ENCODE data around the gene NACC2.

The NACC2 gene

DNA sequence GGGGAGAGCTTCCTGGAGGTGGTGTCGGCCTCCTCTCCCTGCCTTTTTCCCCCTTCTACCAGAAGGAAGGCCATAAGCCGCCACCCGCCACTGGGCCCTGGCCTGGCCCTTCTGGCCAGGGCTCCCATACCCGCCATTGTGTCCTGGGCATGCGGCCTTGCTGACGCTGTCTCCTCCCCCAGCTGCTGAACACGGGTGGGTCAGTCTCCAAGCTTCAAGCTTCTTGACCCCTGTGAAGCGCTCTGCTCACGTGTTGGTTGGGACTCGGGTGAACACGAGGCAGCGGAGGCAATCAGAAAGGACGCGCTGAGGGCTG is 109.7 kb downstream of the NACC2 start:
- Histone ChIP-seq H2BK120ac (ENCODE audit: low read depth, low read length) (no peak overlapping the region), H3K56ac (ENCODE audit: low read length) (no peak overlapping the region), H3K23ac (ENCODE audit: low read length) (no peak overlapping the region), H3K4ac (ENCODE audit: low read depth, low read length) (no peak overlapping the region), H3K9ac (ENCODE audit: low read length) (no peak overlapping the region), H3K36me3 (ENCODE audit: control insufficient read depth, insufficient read depth, low read length) (no peaks in the 10 kb centered on the region), H3K4me3 (ENCODE audit: low read length) (no peak overlapping the region), H3K79me2 (ENCODE audit: control insufficient read depth, insufficient read depth, low read length) (no peaks in the 10 kb centered on the region), H3K18ac (ENCODE audit: low read length) (no peak overlapping the region), H3K4me2 (ENCODE audit: low read length) (no peak overlapping the region), H4K8ac (ENCODE audit: low read depth, low read length) (no peak overlapping the region), H2BK5ac (ENCODE audit: low read length) (no peak overlapping the region), H3K27ac (ENCODE audit: low read depth, low read length) (no peak overlapping the region), H4K5ac (ENCODE audit: low read length) (no peak overlapping the region), H3K79me1 (ENCODE audit: low read length) (no peaks in the 10 kb centered on the region), H3K27me3 (ENCODE audit: insufficient read depth, low read length, poor library complexity) (no peaks in the 10 kb centered on the region), H3K4me1 (ENCODE audit: control insufficient read depth, low read depth, low read length) (no peaks in the 10 kb centered on the region), H2BK15ac (replicated peaks; ENCODE audit: low read depth) (no peak overlapping the region), H2AK5ac (ENCODE audit: low read length) (no peak overlapping the region)
- WGBS (ENCODE audit: extremely low coverage, insufficient coverage, low lambda C conversion rate) = no CpG with 5 or more reads among the region's 14 CpGs
- DNase-seq = no peak

DNA sequence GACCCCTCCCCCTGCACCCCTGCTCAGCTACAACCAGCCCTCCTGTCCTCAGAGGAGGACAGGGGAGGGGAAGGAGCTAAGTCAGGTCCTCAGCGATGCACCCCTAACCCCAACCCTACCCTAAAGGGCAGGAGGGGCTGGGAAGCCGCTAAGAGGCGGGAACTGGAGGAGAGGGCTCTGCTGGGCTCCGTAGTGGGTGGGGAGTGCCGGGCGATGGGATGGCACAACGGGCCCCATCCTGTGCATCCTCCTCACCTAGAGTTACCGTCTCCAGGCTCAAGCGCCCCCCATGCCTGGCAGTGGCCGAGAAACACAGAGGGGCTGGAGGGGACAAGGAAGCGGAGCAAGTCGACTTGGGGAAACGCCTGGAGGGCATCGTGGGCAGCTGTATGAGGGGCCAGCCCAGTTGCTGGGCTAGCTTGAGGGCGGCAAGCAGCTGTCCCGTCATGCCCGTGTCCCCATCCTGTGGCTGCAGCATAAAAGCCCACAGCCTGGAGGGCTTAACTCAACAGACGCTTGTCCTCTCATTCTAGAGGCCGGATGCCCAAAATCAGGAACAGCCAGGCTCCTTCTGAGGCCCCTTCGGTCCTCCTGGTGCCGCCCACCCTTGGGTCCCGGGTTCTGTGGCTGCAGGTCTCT is 110.9 kb downstream of the NACC2 start:
- WGBS (ENCODE audit: extremely low coverage, insufficient coverage, low lambda C conversion rate) = no CpG with 5 or more reads among the region's 22 CpGs

DNA sequence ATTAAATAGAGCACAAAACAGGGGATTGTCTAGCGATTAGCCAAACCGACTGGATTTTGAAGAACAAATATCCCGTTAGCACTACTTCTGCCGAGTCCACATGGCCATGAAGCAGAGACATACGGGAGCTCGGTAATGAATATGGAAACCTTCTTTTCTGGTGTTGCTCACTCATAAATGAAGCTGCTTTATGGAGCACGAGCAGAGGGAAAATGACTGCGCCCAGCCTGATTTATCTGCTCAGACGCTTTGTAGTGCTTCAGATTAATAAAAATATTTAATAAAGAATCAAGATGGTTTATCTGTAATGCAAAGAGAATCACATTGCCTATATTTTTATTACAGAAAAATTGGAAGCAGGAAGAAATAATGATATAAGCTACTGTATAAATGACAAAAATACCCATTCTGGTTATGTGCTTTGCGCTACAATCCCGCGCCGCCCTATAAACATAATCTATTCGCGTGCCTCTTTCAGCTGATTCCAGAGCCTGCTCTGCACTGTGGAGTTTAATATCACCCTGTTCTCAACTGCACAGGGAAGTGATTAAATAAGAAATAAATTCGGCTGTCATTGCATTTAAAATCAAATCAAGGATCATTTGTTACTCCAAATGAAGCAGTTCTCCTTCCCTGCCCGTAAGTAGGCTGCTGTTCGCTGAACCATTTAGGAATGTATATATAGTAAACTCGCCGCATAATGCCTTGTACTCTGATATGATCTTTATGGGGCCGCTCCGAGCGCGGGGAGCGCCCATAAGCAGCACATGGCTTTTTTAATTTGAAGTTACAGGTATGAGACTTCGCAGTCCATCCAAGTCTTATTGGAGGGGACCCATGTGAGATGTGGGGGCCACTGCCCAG is 111.6 kb downstream of the NACC2 start:
- Histone ChIP-seq H3K56ac (ENCODE audit: low read length) (no peak overlapping the region), H2BK5ac (ENCODE audit: low read length) (no peak overlapping the region), H3K4me2 (ENCODE audit: low read length) (no peak overlapping the region), H2BK15ac (replicated peaks; ENCODE audit: low read depth) (no peak overlapping the region), H4K8ac (ENCODE audit: low read depth, low read length) (no peak overlapping the region), H3K4me1 (ENCODE audit: control insufficient read depth, low read depth, low read length) (no peaks in the 10 kb centered on the region), H3K18ac (ENCODE audit: low read length) (no peak overlapping the region), H3K9ac (ENCODE audit: low read length) (no peak overlapping the region), H3K4me3 (ENCODE audit: low read length) (no peak overlapping the region), H2BK120ac (ENCODE audit: low read depth, low read length) (no peak overlapping the region), H3K23ac (ENCODE audit: low read length) (no peak overlapping the region), H3K4ac (ENCODE audit: low read depth, low read length) (no peak overlapping the region), H4K5ac (ENCODE audit: low read length) (no peak overlapping the region), H3K36me3 (ENCODE audit: control insufficient read depth, insufficient read depth, low read length) (no peaks in the 10 kb centered on the region), H3K27ac (ENCODE audit: low read depth, low read length) (no peak overlapping the region), H3K79me2 (ENCODE audit: control insufficient read depth, insufficient read depth, low read length) (no peaks in the 10 kb centered on the region), H3K27me3 (ENCODE audit: insufficient read depth, low read length, poor library complexity) (no peaks in the 10 kb centered on the region), H2AK5ac (ENCODE audit: low read length) (no peak overlapping the region), H3K79me1 (ENCODE audit: low read length) (no peaks in the 10 kb centered on the region)
- WGBS (ENCODE audit: extremely low coverage, insufficient coverage, low lambda C conversion rate) = no CpG with 5 or more reads among the region's 26 CpGs
- DNase-seq = no peak

More for the DNA sequence above, 110.9 kb downstream of the NACC2 start:
- Histone ChIP-seq H3K56ac (ENCODE audit: low read length) (no peak overlapping the region), H3K27ac (ENCODE audit: low read depth, low read length) (no peak overlapping the region), H2AK5ac (ENCODE audit: low read length) (no peak overlapping the region), H2BK120ac (ENCODE audit: low read depth, low read length) (no peak overlapping the region), H4K5ac (ENCODE audit: low read length) (no peak overlapping the region), H3K4me2 (ENCODE audit: low read length) (no peak overlapping the region), H4K8ac (ENCODE audit: low read depth, low read length) (no peak overlapping the region), H3K18ac (ENCODE audit: low read length) (no peak overlapping the region), H3K4ac (ENCODE audit: low read depth, low read length) (no peak overlapping the region), H3K23ac (ENCODE audit: low read length) (no peak overlapping the region), H2BK15ac (replicated peaks; ENCODE audit: low read depth) (no peak overlapping the region), H3K79me2 (ENCODE audit: control insufficient read depth, insufficient read depth, low read length) (no peaks in the 10 kb centered on the region), H3K9ac (ENCODE audit: low read length) (no peak overlapping the region), H3K4me3 (ENCODE audit: low read length) (no peak overlapping the region), H3K36me3 (ENCODE audit: control insufficient read depth, insufficient read depth, low read length) (no peaks in the 10 kb centered on the region), H3K27me3 (ENCODE audit: insufficient read depth, low read length, poor library complexity) (no peaks in the 10 kb centered on the region), H2BK5ac (ENCODE audit: low read length) (no peak overlapping the region), H3K79me1 (ENCODE audit: low read length) (no peaks in the 10 kb centered on the region), H3K4me1 (ENCODE audit: control insufficient read depth, low read depth, low read length) (no peaks in the 10 kb centered on the region)
- DNase-seq = no peak

DNA sequence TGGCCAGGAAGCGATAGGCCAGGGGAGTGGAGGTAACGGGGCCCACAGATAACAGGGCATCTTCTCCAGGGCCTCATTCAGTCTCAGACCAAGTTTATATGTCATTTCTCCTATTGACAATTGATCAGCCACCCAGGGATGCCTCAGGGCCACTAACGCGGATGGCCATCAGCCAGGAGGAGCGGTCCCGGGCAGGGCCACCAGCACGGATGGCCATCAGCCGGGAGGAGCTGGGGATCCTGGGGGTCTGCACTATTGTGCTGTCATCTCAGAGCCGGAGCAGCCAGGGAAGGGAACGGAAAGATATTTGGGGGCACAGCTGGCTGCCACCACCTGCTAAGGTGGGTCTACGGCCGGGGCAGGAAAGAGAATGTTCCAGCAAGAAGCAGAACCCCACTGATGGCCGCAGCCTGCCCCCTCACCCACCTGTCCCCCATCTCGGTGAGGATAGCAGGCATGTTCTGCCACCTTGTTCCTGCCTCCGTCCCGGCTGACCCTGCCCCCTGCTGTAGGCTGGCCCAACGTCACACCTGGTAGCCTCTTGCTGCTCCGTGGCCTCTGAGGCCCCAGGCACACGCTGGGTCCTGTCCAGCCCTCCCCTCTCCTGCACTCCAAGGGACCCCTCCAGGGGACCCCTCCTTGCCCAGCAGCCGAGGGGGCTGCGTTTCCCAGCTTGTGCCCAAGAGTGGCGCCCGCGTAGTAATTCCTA is 112.4 kb downstream of the NACC2 start:
- Histone ChIP-seq H3K18ac (ENCODE audit: low read length) (no peak overlapping the region), H3K79me2 (ENCODE audit: control insufficient read depth, insufficient read depth, low read length) (no peaks in the 10 kb centered on the region), H3K23ac (ENCODE audit: low read length) (no peak overlapping the region), H3K79me1 (ENCODE audit: low read length) (no peaks in the 10 kb centered on the region), H3K9ac (ENCODE audit: low read length) (no peak overlapping the region), H2BK5ac (ENCODE audit: low read length) (no peak overlapping the region), H2AK5ac (ENCODE audit: low read length) (no peak overlapping the region), H3K27me3 (ENCODE audit: insufficient read depth, low read length, poor library complexity) (no peaks in the 10 kb centered on the region), H2BK15ac (replicated peaks; ENCODE audit: low read depth) (no peak overlapping the region), H4K8ac (ENCODE audit: low read depth, low read length) (no peak overlapping the region), H3K4ac (ENCODE audit: low read depth, low read length) (no peak overlapping the region), H3K4me1 (ENCODE audit: control insufficient read depth, low read depth, low read length) (no peaks in the 10 kb centered on the region), H3K27ac (ENCODE audit: low read depth, low read length) (no peak overlapping the region), H3K4me2 (ENCODE audit: low read length) (no peak overlapping the region), H2BK120ac (ENCODE audit: low read depth, low read length) (no peak overlapping the region), H3K4me3 (ENCODE audit: low read length) (no peak overlapping the region), H3K56ac (ENCODE audit: low read length) (no peak overlapping the region), H3K36me3 (ENCODE audit: control insufficient read depth, insufficient read depth, low read length) (no peaks in the 10 kb centered on the region), H4K5ac (ENCODE audit: low read length) (no peak overlapping the region)
- WGBS (ENCODE audit: extremely low coverage, insufficient coverage, low lambda C conversion rate) = no CpG with 5 or more reads among the region's 24 CpGs
- no peak for DNase-seq

DNA sequence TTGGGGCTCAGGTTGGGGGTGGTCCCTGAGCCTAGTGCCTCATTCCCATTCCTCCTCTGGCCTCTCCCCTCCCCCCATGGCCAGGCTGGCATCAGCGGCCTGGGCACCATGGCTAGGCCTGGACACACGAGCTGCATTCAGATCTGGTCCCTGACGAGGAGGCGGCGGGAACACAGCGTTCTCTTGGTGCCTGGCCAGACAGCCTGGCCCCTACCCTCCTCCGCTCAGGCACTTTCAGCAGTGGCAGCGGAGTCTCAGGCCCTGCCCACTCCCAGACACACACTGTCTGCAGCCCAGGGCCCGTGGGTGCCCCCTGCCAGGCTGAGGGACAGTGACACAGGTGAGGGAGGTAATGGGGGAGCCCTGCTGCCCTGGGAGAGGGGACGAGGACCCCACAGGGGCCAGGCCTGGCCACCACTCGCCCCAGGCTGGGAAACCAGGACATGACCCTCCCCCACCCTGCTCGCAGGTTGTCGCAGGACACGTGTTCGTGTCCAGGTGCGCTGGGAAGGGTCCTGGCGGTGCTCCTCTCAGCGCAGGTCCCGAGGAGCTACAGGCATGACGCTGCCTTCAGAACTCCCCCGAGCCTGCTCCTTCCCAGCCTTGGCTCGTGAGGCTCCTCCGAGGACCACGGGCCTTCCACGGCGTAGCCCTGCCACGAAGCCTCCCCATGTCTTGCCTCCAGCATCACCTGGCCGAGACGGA is 114.0 kb downstream of the NACC2 start:
- H4K8ac ChIP-seq (ENCODE audit: low read depth, low read length) = no peak overlapping the region
- DNase-seq = no peak
- H3K4ac ChIP-seq (ENCODE audit: low read depth, low read length) = no peak overlapping the region
- no peak overlapping the region for H3K18ac ChIP-seq (ENCODE audit: low read length)
- no peak overlapping the region for H4K5ac ChIP-seq (ENCODE audit: low read length)
- H3K4me2 ChIP-seq (ENCODE audit: low read length) = no peak overlapping the region
- H3K4me1 ChIP-seq (ENCODE audit: control insufficient read depth, low read depth, low read length) = no peaks in the 10 kb centered on the region
- H2BK15ac ChIP-seq (replicated peaks; ENCODE audit: low read depth) = no peak overlapping the region
- H2BK5ac ChIP-seq (ENCODE audit: low read length) = no peak overlapping the region
- no peak overlapping the region for H2AK5ac ChIP-seq (ENCODE audit: low read length)
- H2BK120ac ChIP-seq (ENCODE audit: low read depth, low read length) = no peak overlapping the region
- no peak overlapping the region for H3K56ac ChIP-seq (ENCODE audit: low read length)
- H3K79me1 ChIP-seq (ENCODE audit: low read length) = no peaks in the 10 kb centered on the region
- no peaks in the 10 kb centered on the region for H3K27me3 ChIP-seq (ENCODE audit: insufficient read depth, low read length, poor library complexity)
- WGBS (ENCODE audit: extremely low coverage, insufficient coverage, low lambda C conversion rate) = no CpG with 5 or more reads among the region's 29 CpGs
- H3K36me3 ChIP-seq (ENCODE audit: control insufficient read depth, insufficient read depth, low read length) = no peaks in the 10 kb centered on the region
- H3K79me2 ChIP-seq (ENCODE audit: control insufficient read depth, insufficient read depth, low read length) = no peaks in the 10 kb centered on the region
- no peak overlapping the region for H3K23ac ChIP-seq (ENCODE audit: low read length)
- H3K4me3 ChIP-seq (ENCODE audit: low read length) = no peak overlapping the region
- H3K27ac ChIP-seq (ENCODE audit: low read depth, low read length) = no peak overlapping the region
- H3K9ac ChIP-seq (ENCODE audit: low read length) = no peak overlapping the region

All from mesendoderm (in vitro differentiated cells).